MG63 (cell line): ENCODE data around the gene MAD2L2. TPM values are rescaled to one million over a fixed set of nuclear protein-coding genes. Genes with fewer than 3 reads are reported as not detected.

Experiments used
- DNase-seq: peaks from one replicate; pipeline ENCODE4 v3.0.0-alpha.2; 2020
- H3K27me3 ChIP-seq: fragments of 250-450 bp; sonication (Bioruptor Pico); 2 replicates; pipeline ENCODE4 v1.5.1; 2020; ENCODE audit warnings: mild to moderate bottlenecking, moderate library complexity
- H3K36me3 ChIP-seq: fragments of 250-450 bp; sonication (Bioruptor Pico); 2 replicates; pipeline ENCODE4 v1.5.1; 2020; ENCODE audit warnings: mild to moderate bottlenecking, moderate library complexity
- H3K4me3 ChIP-seq: fragments of 250-450 bp; sonication (Bioruptor Pico); 2 replicates; pipeline ENCODE4 v1.5.1; 2020; ENCODE audit warnings: mild to moderate bottlenecking, moderate library complexity
- H3K9me3 ChIP-seq: fragments of 250-450 bp; sonication (Bioruptor Pico); 2 replicates; pipeline ENCODE4 v1.5.1; 2020; ENCODE audit warnings: mild to moderate bottlenecking, moderate library complexity
- total RNA-seq: library from RNA; depleted of rRNA; stranded (reverse); fragments of >200 nt; shearing (Covaris generic); gene quantifications from 2 replicates; pipeline ENCODE4 v1.2.3, GENCODE V29; 2014; ENCODE audit warnings: low replicate concordance

MAD2L2 gene
- total RNA-seq, 1 experiment from 2014 or later, result 71.1 TPM

GRCh38 chr1:11673089-11673769 is 7.7 kb downstream of the MAD2L2 start:
- no peak for DNase-seq
- Histone ChIP-seq H3K36me3 (peaks cover 13% of the 10 kb centered on the region), H3K27me3 (no peaks in the 10 kb centered on the region), H3K9me3 (no peaks in the 10 kb centered on the region), H3K4me3 (no peak overlapping the region)

GRCh38 chr1:11671544-11672286 is 9.2 kb downstream of the MAD2L2 start:
- Histone ChIP-seq H3K4me3 (no peak overlapping the region), H3K9me3 (no peaks in the 10 kb centered on the region), H3K27me3 (no peaks in the 10 kb centered on the region), H3K36me3 (peaks cover 13% of the 10 kb centered on the region)
- DNase-seq, result no peak

- H3K36me3 ChIP-seq, result peaks cover 13% of the 10 kb centered on the region
- H3K27me3 ChIP-seq, result no peaks in the 10 kb centered on the region
- H3K9me3 ChIP-seq, result no peaks in the 10 kb centered on the region
- no peak for DNase-seq
- H3K4me3 ChIP-seq, result no peak overlapping the region
Measured at GRCh38 chr1:11671205-11671543, 9.8 kb downstream of the MAD2L2 start.

- Histone ChIP-seq H3K27me3 (no peaks in the 10 kb centered on the region), H3K36me3 (peaks cover 13% of the 10 kb centered on the region), H3K9me3 (no peaks in the 10 kb centered on the region), H3K4me3 (no peak overlapping the region)
- no peak for DNase-seq
Measured at GRCh38 chr1:11670747-11671146, 10.2 kb downstream of the MAD2L2 start.

GRCh38 chr1:11668516-11668915 is 12.4 kb downstream of the MAD2L2 start:
- H3K9me3 ChIP-seq, result no peaks in the 10 kb centered on the region
- H3K27me3 ChIP-seq, result no peaks in the 10 kb centered on the region
- H3K36me3 ChIP-seq, result peaks cover 3% of the 10 kb centered on the region; the same call in 1 of the 2 replicates
- no peak for DNase-seq
- no peak overlapping the region for H3K4me3 ChIP-seq

GRCh38 chr1:11664336-11665065 is 16.4 kb downstream of the MAD2L2 start:
- Histone ChIP-seq H3K9me3 (no peaks in the 10 kb centered on the region), H3K4me3 (peak overlapping the region; percentile 50), H3K36me3 (no peaks in the 10 kb centered on the region), H3K27me3 (no peaks in the 10 kb centered on the region)
- peak; percentile 30 for DNase-seq

- Histone ChIP-seq H3K4me3 (no peak overlapping the region), H3K36me3 (peaks cover 13% of the 10 kb centered on the region), H3K9me3 (no peaks in the 10 kb centered on the region), H3K27me3 (no peaks in the 10 kb centered on the region)
- DNase-seq, result no peak
Measured at GRCh38 chr1:11661103-11661502, 19.8 kb downstream of the MAD2L2 start.

GRCh38 chr1:11659748-11660147 is 21.2 kb downstream of the MAD2L2 start:
- no peak for DNase-seq
- Histone ChIP-seq H3K9me3 (no peaks in the 10 kb centered on the region), H3K27me3 (no peaks in the 10 kb centered on the region), H3K4me3 (no peak overlapping the region), H3K36me3 (peaks cover 13% of the 10 kb centered on the region)

- no peaks in the 10 kb centered on the region for H3K9me3 ChIP-seq
- peaks cover 13% of the 10 kb centered on the region for H3K36me3 ChIP-seq
- DNase-seq, result no peak
- H3K4me3 ChIP-seq, result no peak overlapping the region
- H3K27me3 ChIP-seq, result no peaks in the 10 kb centered on the region
Measured at GRCh38 chr1:11658542-11658941, 22.4 kb downstream of the MAD2L2 start.

GRCh38 chr1:11657654-11658053 is 23.3 kb downstream of the MAD2L2 start:
- no peaks in the 10 kb centered on the region for H3K27me3 ChIP-seq
- H3K36me3 ChIP-seq, result peaks cover 13% of the 10 kb centered on the region
- H3K9me3 ChIP-seq, result no peaks in the 10 kb centered on the region
- DNase-seq, result no peak
- H3K4me3 ChIP-seq, result no peak overlapping the region

- Histone ChIP-seq H3K27me3 (no peaks in the 10 kb centered on the region), H3K9me3 (no peaks in the 10 kb centered on the region), H3K36me3 (peaks cover 13% of the 10 kb centered on the region), H3K4me3 (peak overlapping the region; percentile 48)
- DNase-seq, result no peak
Measured at GRCh38 chr1:11654939-11655808, 25.8 kb downstream of the MAD2L2 start.

GRCh38 chr1:11654137-11654938 is 26.6 kb downstream of the MAD2L2 start, which contains the start of the genes FBXO2 and FBXO44:
Gene FBXO2, minus strand, starts transcription at chr1:11654429. Its CDS starts 89 bp downstream, at chr1:11654340.
Gene FBXO44, plus strand, starts transcription at chr1:11654877. Its CDS starts 959 bp downstream, at chr1:11655836.
- peak; percentile 29 for DNase-seq
- H3K9me3 ChIP-seq, result no peaks in the 10 kb centered on the region
- peaks cover 13% of the 10 kb centered on the region for H3K36me3 ChIP-seq
- H3K27me3 ChIP-seq, result no peaks in the 10 kb centered on the region
- peak within 1 kb of the TSS; percentile 48 for H3K4me3 ChIP-seq

- H3K4me3 ChIP-seq, result no peak overlapping the region
- no peaks in the 10 kb centered on the region for H3K27me3 ChIP-seq
- H3K36me3 ChIP-seq, result peaks cover 11% of the 10 kb centered on the region
- no peaks in the 10 kb centered on the region for H3K9me3 ChIP-seq
- DNase-seq, result no peak
Measured at GRCh38 chr1:11653861-11654136, 27.1 kb downstream of the MAD2L2 start.

GRCh38 chr1:11653101-11653860 is 27.7 kb downstream of the MAD2L2 start:
- H3K36me3 ChIP-seq, result peaks cover 11% of the 10 kb centered on the region
- no peaks in the 10 kb centered on the region for H3K27me3 ChIP-seq
- no peaks in the 10 kb centered on the region for H3K9me3 ChIP-seq
- DNase-seq, result no peak
- no peak overlapping the region for H3K4me3 ChIP-seq

- no peak for DNase-seq
- H3K4me3 ChIP-seq, result no peak overlapping the region
- peaks cover 5% of the 10 kb centered on the region for H3K36me3 ChIP-seq
- no peaks in the 10 kb centered on the region for H3K9me3 ChIP-seq
- H3K27me3 ChIP-seq, result no peaks in the 10 kb centered on the region
Measured at GRCh38 chr1:11652203-11652780, 28.7 kb downstream of the MAD2L2 start.
